HepG2 (cell line): ENCODE measurements around the gene ORMDL3.

Experiments used
- CC2D1A ChIP-seq: sonication (generic); formaldehyde crosslinking; IDR thresholded peaks from 2 replicates; pipeline ENCODE4 v1.8.1; 2023; ENCODE audit warnings: mild to moderate bottlenecking, missing genetic modification reagents
- DPF2 ChIP-seq: sonication (generic); formaldehyde crosslinking; IDR thresholded peaks from 2 replicates; pipeline ENCODE4 v1.4.0; 2020; ENCODE audit warnings: mild to moderate bottlenecking, low read depth, missing genetic modification reagents, borderline replicate concordance
- ELF1 ChIP-seq: sonication (generic); formaldehyde crosslinking; IDR thresholded peaks from 2 replicates; pipeline ENCODE4 v1.4.0; 2020; ENCODE audit warnings: missing genetic modification reagents
- EZH2 ChIP-seq: conservative IDR thresholded peaks from 2 replicates; pipeline ENCODE4 v1.6.1; 2012; ENCODE audit warnings: mild to moderate bottlenecking, low read depth, low read length, moderate library complexity
- FOXM1 ChIP-seq: sonication (generic); formaldehyde crosslinking; IDR thresholded peaks from 2 replicates; pipeline ENCODE4 v1.5.0; 2020; ENCODE audit warnings: missing genetic modification reagents
- JUND ChIP-seq: sonication (generic); formaldehyde crosslinking; IDR thresholded peaks from 2 replicates; pipeline ENCODE4 v1.8.0; 2022; ENCODE audit warnings: mild to moderate bottlenecking, missing genetic modification reagents
- MAX ChIP-seq: IDR thresholded peaks from 2 replicates; pipeline ENCODE4 v1.6.1; 2012; ENCODE audit warnings: inconsistent platforms
- TCF7L2 ChIP-seq: IDR thresholded peaks from 2 replicates; pipeline ENCODE4 v1.6.1; 2011; ENCODE audit warnings: mild to moderate bottlenecking, low read depth, low read length, moderate library complexity
- ZNF263 ChIP-seq: sonication (generic); formaldehyde crosslinking; IDR thresholded peaks from 2 replicates; pipeline ENCODE4 v1.4.0; 2020; ENCODE audit warnings: missing genetic modification reagents
- ZNF431 ChIP-seq: sonication (generic); formaldehyde crosslinking; IDR thresholded peaks from 2 replicates; pipeline ENCODE4 v1.9.0; 2022; ENCODE audit warnings: missing genetic modification reagents, low read depth, mild to moderate bottlenecking, borderline replicate concordance
- ZNF841 ChIP-seq: sonication (generic); formaldehyde crosslinking; IDR thresholded peaks from 2 replicates; pipeline ENCODE4 v1.8.1; 2023; ENCODE audit warnings: missing genetic modification reagents, borderline replicate concordance

GRCh38 chr17:39938140-39938869, 10.9 kb upstream of the ORMDL3 start:
- TF ChIP-seq ZNF431 (CRISPR knock-in tag) (no peak), EZH2 (no peak), JUND (no peak), MAX (peak; percentile 66), ELF1 (no peak), DPF2 (CRISPR knock-in tag) (no peak), ZNF841 (CRISPR knock-in tag) (no peak), ZNF263 (CRISPR knock-in tag) (0 out of 2 replicates have a peak, but pooled peaks have one; percentile 6), TCF7L2 (no peak), FOXM1 (CRISPR knock-in tag) (no peak), CC2D1A (CRISPR knock-in tag) (no peak)
